Smooth muscle cell (in vitro differentiated cells): ENCODE results near the gene ANKRD13B. TPM values are rescaled to one million over a fixed set of nuclear protein-coding genes. Genes with fewer than 3 reads are reported as not detected.

ENCODE experiments used
- DNase-seq: peaks from one replicate; lab custom pipeline; 2025; ENCODE audit not compliant: unreplicated experiment; lab: John Stamatoyannopoulos, UW
- H2AFZ ChIP-seq: fragments of 200-600 bp; sonication (generic); 2 replicates; pipeline ENCODE4 v1.6.0; 2016; ENCODE audit warnings: antibody characterized with exemption, low read depth, mild to moderate bottlenecking
- H3F3A ChIP-seq: fragments of 200-600 bp; sonication (generic); 2 replicates; pipeline ENCODE4 v1.6.0; 2017; ENCODE audit warnings: antibody characterized with exemption, low read depth
- H3K27ac ChIP-seq: fragments of 200-600 bp; sonication (generic); 2 replicates; pipeline ENCODE4 v1.5.1; 2016; ENCODE audit warnings: low read depth, mild to moderate bottlenecking
- H3K27me3 ChIP-seq: fragments of 200-600 bp; sonication (generic); 2 replicates; pipeline ENCODE4 v1.6.1; 2016; ENCODE audit warnings: low read depth, mild to moderate bottlenecking
- H3K36me3 ChIP-seq: fragments of 200-600 bp; sonication (generic); 2 replicates; pipeline ENCODE4 v1.5.1; 2016; ENCODE audit warnings: low read depth
- H3K4me1 ChIP-seq: fragments of 200-600 bp; sonication (generic); 2 replicates; pipeline ENCODE4 v1.5.1; 2016; ENCODE audit warnings: low read depth
- H3K4me2 ChIP-seq: fragments of 200-600 bp; sonication (generic); 2 replicates; pipeline ENCODE4 v1.6.0; 2016; ENCODE audit warnings: mild to moderate bottlenecking
- H3K4me3 ChIP-seq: fragments of 200-600 bp; sonication (generic); 2 replicates; pipeline ENCODE4 v1.5.1; 2016; ENCODE audit warnings: mild to moderate bottlenecking
- H3K79me2 ChIP-seq: fragments of 200-600 bp; sonication (generic); 2 replicates; pipeline ENCODE4 v1.6.0; 2016; ENCODE audit warnings: low read depth, mild to moderate bottlenecking
- H3K9ac ChIP-seq: fragments of 200-600 bp; sonication (generic); 2 replicates; pipeline ENCODE4 v1.6.0; 2016; ENCODE audit warnings: low read depth
- H3K9me3 ChIP-seq: fragments of 200-600 bp; sonication (generic); replicated peaks from 2 replicates; pipeline ENCODE4 v1.5.1; 2016; ENCODE audit warnings: low read depth
- H4K20me1 ChIP-seq: fragments of 200-600 bp; sonication (generic); 2 replicates; pipeline ENCODE4 v1.6.0; 2016; ENCODE audit warnings: low read depth
- WGBS: methylation state at CpG from one replicate; pipeline ENCODE4 v1.1.7; 2016; ENCODE audit warnings: low lambda C conversion rate; 5-methylcytosine and 5-hydroxymethylcytosine counted together
- polyA plus RNA-seq: library from polyadenylated mRNA; unstranded; fragments of >200 nt; fragmentation: Nextera tagmentation; extraction: Ambion mirVana; gene quantifications from 2 replicates; pipeline ENCODE4 v1.2.1, GENCODE V29; 2016
- total RNA-seq: library from RNA; depleted of rRNA; stranded (reverse); fragments of >200 nt; gene quantifications from 2 replicates; pipeline ENCODE4 v1.2.3, GENCODE V29; 2014
- TF ChIP-seq, protein P1 (sequence below): fragments of 200-600 bp; sonication (generic); IDR thresholded peaks from 2 replicates; pipeline ENCODE4 v1.5.1; 2017; ENCODE audit warnings: borderline replicate concordance, mild to moderate bottlenecking, antibody characterized with exemption; ENCODE audit not compliant: insufficient read depth, poor library complexity, severe bottlenecking

The ANKRD13B gene
- total and polyA plus RNA-seq, 2 experiments from 2014 or later = 3.6 to 6.8 TPM

DNA sequence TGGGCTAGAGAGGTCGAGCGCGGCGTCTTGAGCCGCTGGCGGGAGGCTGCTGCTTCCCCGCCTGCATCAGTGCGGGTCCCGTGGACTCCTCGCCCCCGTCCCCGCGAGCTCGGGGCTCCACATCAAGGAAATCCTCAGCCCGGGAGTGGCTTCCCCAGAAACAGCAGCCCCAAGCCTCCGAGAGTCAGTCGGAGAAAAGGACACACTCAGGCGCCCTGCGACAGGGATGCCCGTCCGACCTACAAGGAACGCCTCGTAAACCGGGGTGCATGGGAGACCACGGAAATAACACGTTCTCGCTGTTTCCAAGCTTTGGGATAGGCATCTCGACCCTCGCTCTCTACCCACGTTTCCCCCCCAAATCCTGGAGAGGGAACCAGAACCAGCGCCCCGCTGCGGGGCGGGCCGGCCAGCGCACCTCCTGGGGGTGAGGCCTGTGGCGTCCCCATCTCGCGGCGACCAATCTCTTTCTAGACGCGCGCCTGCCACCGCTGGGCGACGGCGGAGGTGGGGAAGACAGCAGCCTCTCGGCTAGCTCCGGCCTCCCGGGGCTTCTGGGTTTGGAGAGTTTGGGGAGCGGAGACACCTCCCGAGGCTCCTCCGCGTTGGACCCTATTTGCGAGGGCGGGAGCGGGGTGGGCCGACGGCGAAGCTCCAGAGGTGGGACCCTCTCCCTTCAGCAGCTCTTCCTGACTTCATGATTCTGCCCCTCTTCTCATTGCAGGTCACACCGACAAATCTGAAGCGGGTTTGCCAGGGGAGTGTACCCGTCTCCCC is 25.2 kb upstream of the ANKRD13B start:
- H4K20me1 ChIP-seq = no peaks in the 10 kb centered on the region
- H3F3A ChIP-seq = peaks cover 7% of the 10 kb centered on the region
- peak overlapping the region; percentile 67 for H3K4me3 ChIP-seq
- no peaks in the 10 kb centered on the region for H3K9me3 ChIP-seq
- peaks cover 7% of the 10 kb centered on the region for H3K79me2 ChIP-seq
- H3K4me2 ChIP-seq = peak overlapping the region; percentile 91
- TF ChIP-seq, protein P1, sequence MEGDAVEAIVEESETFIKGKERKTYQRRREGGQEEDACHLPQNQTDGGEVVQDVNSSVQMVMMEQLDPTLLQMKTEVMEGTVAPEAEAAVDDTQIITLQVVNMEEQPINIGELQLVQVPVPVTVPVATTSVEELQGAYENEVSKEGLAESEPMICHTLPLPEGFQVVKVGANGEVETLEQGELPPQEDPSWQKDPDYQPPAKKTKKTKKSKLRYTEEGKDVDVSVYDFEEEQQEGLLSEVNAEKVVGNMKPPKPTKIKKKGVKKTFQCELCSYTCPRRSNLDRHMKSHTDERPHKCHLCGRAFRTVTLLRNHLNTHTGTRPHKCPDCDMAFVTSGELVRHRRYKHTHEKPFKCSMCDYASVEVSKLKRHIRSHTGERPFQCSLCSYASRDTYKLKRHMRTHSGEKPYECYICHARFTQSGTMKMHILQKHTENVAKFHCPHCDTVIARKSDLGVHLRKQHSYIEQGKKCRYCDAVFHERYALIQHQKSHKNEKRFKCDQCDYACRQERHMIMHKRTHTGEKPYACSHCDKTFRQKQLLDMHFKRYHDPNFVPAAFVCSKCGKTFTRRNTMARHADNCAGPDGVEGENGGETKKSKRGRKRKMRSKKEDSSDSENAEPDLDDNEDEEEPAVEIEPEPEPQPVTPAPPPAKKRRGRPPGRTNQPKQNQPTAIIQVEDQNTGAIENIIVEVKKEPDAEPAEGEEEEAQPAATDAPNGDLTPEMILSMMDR = peak; percentile 21
- H3K27me3 ChIP-seq = peaks cover 14% of the 10 kb centered on the region
- H2AFZ ChIP-seq = peak overlapping the region; percentile 91
- DNase-seq = peak; percentile 59
- H3K36me3 ChIP-seq = no peaks in the 10 kb centered on the region
- H3K9ac ChIP-seq = peak overlapping the region; percentile 4
- WGBS = 1% methylated on average over 55 of the region's 63 CpGs
- H3K27ac ChIP-seq = peak overlapping the region; percentile 20
- peaks cover 27% of the 10 kb centered on the region for H3K4me1 ChIP-seq

DNA sequence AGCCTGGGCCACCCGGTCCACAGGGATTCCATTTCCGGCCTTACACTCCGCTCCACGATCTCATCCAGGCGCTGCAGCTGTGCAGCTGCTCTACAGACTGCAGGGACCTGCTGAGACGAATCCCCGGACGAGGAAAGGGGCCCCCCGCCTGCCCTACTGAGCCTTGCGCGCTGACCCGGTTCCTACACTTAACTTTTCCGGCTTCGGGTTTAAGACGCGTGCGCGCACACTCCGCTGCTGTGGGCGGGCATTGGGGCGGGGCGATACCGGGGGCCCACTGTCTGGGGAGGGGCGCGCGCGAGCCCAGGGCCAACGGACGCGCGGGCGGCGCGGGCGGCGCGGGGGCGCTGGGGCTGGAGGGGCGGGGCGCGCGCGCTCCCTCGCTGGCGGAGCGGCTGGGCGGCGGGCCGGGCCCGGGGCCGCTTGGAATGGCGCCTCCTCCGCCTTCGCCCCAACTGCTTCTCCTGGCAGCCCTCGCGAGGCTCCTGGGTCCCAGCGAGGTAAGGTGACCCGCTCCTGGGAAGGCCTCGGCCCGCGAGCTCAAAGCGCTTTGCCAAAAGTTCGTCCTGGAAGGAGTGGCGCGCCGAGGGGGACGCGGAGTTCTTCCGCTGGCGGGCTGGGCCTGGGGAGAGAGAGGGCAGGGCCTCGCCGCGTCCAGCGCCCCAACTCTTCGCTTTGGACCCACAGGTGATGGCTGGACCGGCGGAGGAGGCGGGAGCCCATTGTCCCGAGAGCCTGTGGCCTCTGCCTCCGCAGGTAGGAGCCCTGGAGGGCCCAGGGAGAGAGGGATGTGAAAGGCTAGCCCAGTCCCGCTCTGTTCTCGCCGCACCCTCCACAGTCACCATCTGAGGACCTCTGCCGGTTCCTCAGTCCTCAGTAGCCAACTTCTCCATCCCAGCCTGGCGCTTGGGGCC is 24.3 kb upstream of the ANKRD13B start, which contains the start of gene TP53I13:
Gene TP53I13, plus strand, starts transcription at position 371 of the 914 bp plus-strand sequence. Its CDS starts 58 bp downstream, at position 429.
- no peaks in the 10 kb centered on the region for H3K36me3 ChIP-seq
- peak; percentile 78 for DNase-seq
- H3K27me3 ChIP-seq = peaks cover 14% of the 10 kb centered on the region
- peaks cover 28% of the 10 kb centered on the region for H3K4me1 ChIP-seq
- peak within 1 kb of the TSS; percentile 91 for H2AFZ ChIP-seq
- H3K4me2 ChIP-seq = peak within 1 kb of the TSS; percentile 91
- WGBS = 1% methylated on average over 73 of the region's 85 CpGs
- H3K4me3 ChIP-seq = peak within 1 kb of the TSS; percentile 67
- TF ChIP-seq, protein P1 = no peak
- H3K9me3 ChIP-seq = no peaks in the 10 kb centered on the region
- H4K20me1 ChIP-seq = no peaks in the 10 kb centered on the region
- H3K27ac ChIP-seq = peak within 1 kb of the TSS; percentile 26
- H3K9ac ChIP-seq = peak within 1 kb of the TSS; percentile 4
- H3F3A ChIP-seq = peaks cover 7% of the 10 kb centered on the region
- H3K79me2 ChIP-seq = peaks cover 7% of the 10 kb centered on the region

DNA sequence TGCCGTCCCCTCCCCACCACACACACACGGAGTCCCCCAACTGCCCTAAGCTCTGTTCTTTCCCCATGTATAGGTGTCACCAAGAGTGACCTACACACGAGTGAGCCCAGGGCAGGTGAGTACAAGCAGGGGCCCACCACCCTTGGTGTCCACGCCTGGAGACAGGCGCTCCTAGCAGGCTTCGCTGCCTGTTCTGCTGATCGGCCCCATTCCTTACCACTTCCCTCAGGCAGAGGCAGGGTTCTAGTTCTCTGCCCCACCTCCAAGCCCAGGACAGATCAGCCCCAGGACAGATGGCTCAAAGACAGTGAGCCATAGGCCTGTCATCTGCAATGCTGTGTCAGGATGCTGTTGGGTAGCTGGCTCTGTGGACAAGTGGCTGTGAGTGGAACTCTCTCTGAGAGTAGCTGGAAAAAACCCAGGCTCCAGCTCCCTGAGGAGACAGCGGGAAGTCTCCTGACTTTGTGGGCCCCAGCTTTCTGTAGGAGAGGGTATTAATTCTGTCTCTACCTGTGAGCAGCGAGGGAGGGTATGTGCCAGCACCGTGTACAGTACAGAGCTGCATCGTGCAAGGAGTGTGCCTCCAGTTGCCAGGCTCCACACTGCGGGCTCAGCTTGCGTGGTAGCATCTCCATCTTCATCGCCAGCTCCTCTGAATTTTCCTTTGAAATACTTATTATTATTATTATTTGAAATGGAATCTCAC is 23.5 kb upstream of the ANKRD13B start:
- H3F3A ChIP-seq = peaks cover 7% of the 10 kb centered on the region
- WGBS = 67% methylated on average over 14 of the region's 14 CpGs
- peaks cover 14% of the 10 kb centered on the region for H3K27me3 ChIP-seq
- H4K20me1 ChIP-seq = no peaks in the 10 kb centered on the region
- H2AFZ ChIP-seq = no peak overlapping the region
- H3K9ac ChIP-seq = no peak overlapping the region
- H3K36me3 ChIP-seq = no peaks in the 10 kb centered on the region
- H3K4me2 ChIP-seq = peak overlapping the region; percentile 91
- no peaks in the 10 kb centered on the region for H3K9me3 ChIP-seq
- DNase-seq = no peak
- peak overlapping the region; percentile 67 for H3K4me3 ChIP-seq
- H3K79me2 ChIP-seq = peaks cover 7% of the 10 kb centered on the region
- TF ChIP-seq, protein P1 = no peak
- H3K27ac ChIP-seq = peak overlapping the region; percentile 26
- H3K4me1 ChIP-seq = peaks cover 28% of the 10 kb centered on the region
